ENCODE data around the gene TMEM191B. TPM values are rescaled to one million over a fixed set of nuclear protein-coding genes. Genes with fewer than 3 reads are reported as not detected.
A peak's percentile ranks its signal among the peaks of the same experiment; 100 is the strongest.
"Not testable (repeated sequence)": the region's sequence is repeated elsewhere in the genome, so short reads cannot be mapped to it uniquely, and the experiment has no call there.

Gene TMEM191B
- total RNA-seq (2014; rRNA removed; shearing (Covaris generic)): 1.8 and 2.3 TPM in 2 replicates

- DNase-seq (ENCODE audit: low spot score); in situ Hi-C loops (cut with HindIII; ENCODE audit: low sequenced_read_pairs): not testable (repeated sequence)
These were observed at the start of gene TMEM191B for GRCh38 chr22:18527752-18528596. TSS of gene TMEM191B (plus strand) at chr22:18527802. CDS start at chr22:18527981, 179 bp downstream.

GRCh38 chr22:18496227-18496626 is 31.4 kb upstream of the TMEM191B start:
- DNase-seq (ENCODE audit: low spot score); in situ Hi-C loops (cut with HindIII; ENCODE audit: low sequenced_read_pairs): not testable (repeated sequence)

GRCh38 chr22:18511327-18511726 is 16.3 kb upstream of the TMEM191B start:
- in situ Hi-C loops (cut with HindIII; ENCODE audit: low sequenced_read_pairs); DNase-seq (ENCODE audit: low spot score): not testable (repeated sequence)

- DNase-seq (ENCODE audit: low spot score); in situ Hi-C loops (cut with HindIII; ENCODE audit: low sequenced_read_pairs): not testable (repeated sequence)
These were observed 15.2 kb upstream of the TMEM191B start for GRCh38 chr22:18512378-18512777.

GRCh38 chr22:18513454-18513853 is 14.1 kb upstream of the TMEM191B start:
- in situ Hi-C loops (cut with HindIII; ENCODE audit: low sequenced_read_pairs); DNase-seq (ENCODE audit: low spot score): not testable (repeated sequence)

- DNase-seq (ENCODE audit: low spot score); in situ Hi-C loops (cut with HindIII; ENCODE audit: low sequenced_read_pairs): not testable (repeated sequence)
These were observed 9.5 kb upstream of the TMEM191B start, which contains the start of gene GGTLC3 for GRCh38 chr22:18518061-18518460. TSS of gene GGTLC3 (minus strand) at chr22:18518161. CDS start at chr22:18517897, 264 bp downstream.

- DNase-seq (ENCODE audit: low spot score); in situ Hi-C loops (cut with HindIII; ENCODE audit: low sequenced_read_pairs): not testable (repeated sequence)
These were observed 4.8 kb upstream of the TMEM191B start for GRCh38 chr22:18522762-18523161.

GRCh38 chr22:18523328-18523727 is 4.3 kb upstream of the TMEM191B start:
- DNase-seq (ENCODE audit: low spot score); in situ Hi-C loops (cut with HindIII; ENCODE audit: low sequenced_read_pairs): not testable (repeated sequence)

GRCh38 chr22:18528597-18529415 is 1.2 kb downstream of the TMEM191B start:
- in situ Hi-C loops (cut with HindIII; ENCODE audit: low sequenced_read_pairs): not testable (repeated sequence)
- DNase-seq (ENCODE audit: low spot score): peak; percentile 62

GRCh38 chr22:18529416-18530145 is 2.0 kb downstream of the TMEM191B start:
- DNase-seq (ENCODE audit: low spot score); in situ Hi-C loops (cut with HindIII; ENCODE audit: low sequenced_read_pairs): not testable (repeated sequence)

GRCh38 chr22:18533633-18534032 is 6.0 kb downstream of the TMEM191B start:
- in situ Hi-C loops (cut with HindIII; ENCODE audit: low sequenced_read_pairs); DNase-seq (ENCODE audit: low spot score): not testable (repeated sequence)

- DNase-seq (ENCODE audit: low spot score); in situ Hi-C loops (cut with HindIII; ENCODE audit: low sequenced_read_pairs): not testable (repeated sequence)
These were observed 6.7 kb downstream of the TMEM191B start for GRCh38 chr22:18534315-18534714.

- in situ Hi-C loops (cut with HindIII; ENCODE audit: low sequenced_read_pairs); DNase-seq (ENCODE audit: low spot score): not testable (repeated sequence)
These were observed 12.4 kb downstream of the TMEM191B start for GRCh38 chr22:18539994-18540393.

- DNase-seq (ENCODE audit: low spot score); in situ Hi-C loops (cut with HindIII; ENCODE audit: low sequenced_read_pairs): not testable (repeated sequence)
These were observed 15.8 kb downstream of the TMEM191B start for GRCh38 chr22:18543400-18543799.

- in situ Hi-C loops (cut with HindIII; ENCODE audit: low sequenced_read_pairs); DNase-seq (ENCODE audit: low spot score): not testable (repeated sequence)
These were observed 17.0 kb downstream of the TMEM191B start for GRCh38 chr22:18544615-18545014.

- DNase-seq (ENCODE audit: low spot score); in situ Hi-C loops (cut with HindIII; ENCODE audit: low sequenced_read_pairs): not testable (repeated sequence)
These were observed 22.0 kb downstream of the TMEM191B start for GRCh38 chr22:18549458-18550179.

GRCh38 chr22:18551046-18551445 is 23.4 kb downstream of the TMEM191B start:
- DNase-seq (ENCODE audit: low spot score); in situ Hi-C loops (cut with HindIII; ENCODE audit: low sequenced_read_pairs): not testable (repeated sequence)

Measured in G401 (cell line).